Measurements from ENCODE around the gene VCAN. TPM values are rescaled to one million over a fixed set of nuclear protein-coding genes. Genes with fewer than 3 reads are reported as not detected.

The VCAN gene
- total and polyA plus RNA-seq, 10 donors = 1.8 to 442 (median 72.2) TPM

GRCh38 chr5:83568186-83568585 is 96.6 kb downstream of the VCAN start:
- 63 to 85% (median 75%) methylated on average over 2 of the region's 2 CpGs for WGBS, 5 donors
- no peak overlapping the region for H3K4me3 ChIP-seq
- peaks cover 0 to 6% (median 0%) of the 10 kb centered on the region in 7 donors for H3K27me3 ChIP-seq (replicated peaks in 1 of 7)
- TF ChIP-seq POLR2AphosphoS5 (IDR thresholded peaks at IDR 0.05) (no peak), CTCF (IDR thresholded peaks at IDR 0.05 in 8 of 11, conservative IDR thresholded peaks at IDR 0.05 in 3 of 11) (no peak), POLR2A (IDR thresholded peaks at IDR 0.05) (no peak)
- no peaks in the 10 kb centered on the region for H3K9me3 ChIP-seq
- intact Hi-C loops (cut with DNase I; ENCODE audit: low total_unique reads) = no loop called here
- H3K27ac ChIP-seq = no peak overlapping the region
- H3K4me1 ChIP-seq = no peaks in the 10 kb centered on the region
- H3K36me3 ChIP-seq = no peaks in the 10 kb centered on the region
- no peak for DNase-seq

DNA sequence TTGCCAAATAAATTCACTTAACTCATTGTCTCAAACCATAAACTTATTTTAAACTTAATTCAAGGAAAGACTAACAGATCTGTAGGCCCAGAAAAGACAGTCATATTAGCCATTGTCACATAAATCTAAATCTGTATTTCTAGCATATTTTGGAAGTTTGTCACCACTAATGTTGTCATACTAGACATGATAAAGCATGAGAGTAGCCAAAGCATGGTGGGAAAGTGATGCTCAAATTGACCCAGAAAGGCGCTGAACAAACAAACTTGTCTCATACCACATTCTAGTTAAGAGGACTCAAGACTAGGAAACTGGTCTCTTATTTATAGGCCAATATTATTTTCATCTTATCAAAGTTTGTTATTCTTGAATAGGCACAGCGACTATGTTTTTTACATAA is 99.4 kb downstream of the VCAN start:
- Histone ChIP-seq H3K27ac (no peak overlapping the region), H3K27me3 (replicated peaks in 1 of 7) (no peaks in the 10 kb centered on the region), H3K36me3 (no peaks in the 10 kb centered on the region), H3K9me3 (no peaks in the 10 kb centered on the region), H3K4me3 (no peak overlapping the region), H3K4me1 (no peaks in the 10 kb centered on the region)
- no peak for DNase-seq
- TF ChIP-seq POLR2AphosphoS5 (IDR thresholded peaks at IDR 0.05) (no peak), CTCF (IDR thresholded peaks at IDR 0.05 in 8 of 11, conservative IDR thresholded peaks at IDR 0.05 in 3 of 11) (no peak), POLR2A (IDR thresholded peaks at IDR 0.05) (no peak)
- intact Hi-C loops (cut with DNase I; ENCODE audit: low total_unique reads) = no loop called here
- WGBS, 5 donors = 89 to 98% (median 91%) methylated on average over 2 of the region's 2 CpGs

- DNase-seq = no peak
- Histone ChIP-seq H3K27me3 (replicated peaks in 1 of 7) (no peaks in the 10 kb centered on the region), H3K4me3 (no peak overlapping the region), H3K27ac (no peak overlapping the region), H3K9me3 (peaks cover 0 to 6% (median 0%) of the 10 kb centered on the region in 8 donors), H3K4me1 (no peaks in the 10 kb centered on the region), H3K36me3 (no peaks in the 10 kb centered on the region)
- 81 to 93% (median 84%) methylated on average over 5 of the region's 5 CpGs for WGBS, 5 donors
- intact Hi-C loops (cut with DNase I; ENCODE audit: low total_unique reads) = no loop called here
- no peak for TF ChIP-seq CTCF (IDR thresholded peaks at IDR 0.05 in 8 of 11, conservative IDR thresholded peaks at IDR 0.05 in 3 of 11)
- TF ChIP-seq POLR2AphosphoS5 (IDR thresholded peaks at IDR 0.05) = no peak
- no peak for TF ChIP-seq POLR2A (IDR thresholded peaks at IDR 0.05)
Measured at GRCh38 chr5:83572271-83572670, 100.7 kb downstream of the VCAN start.

DNA sequence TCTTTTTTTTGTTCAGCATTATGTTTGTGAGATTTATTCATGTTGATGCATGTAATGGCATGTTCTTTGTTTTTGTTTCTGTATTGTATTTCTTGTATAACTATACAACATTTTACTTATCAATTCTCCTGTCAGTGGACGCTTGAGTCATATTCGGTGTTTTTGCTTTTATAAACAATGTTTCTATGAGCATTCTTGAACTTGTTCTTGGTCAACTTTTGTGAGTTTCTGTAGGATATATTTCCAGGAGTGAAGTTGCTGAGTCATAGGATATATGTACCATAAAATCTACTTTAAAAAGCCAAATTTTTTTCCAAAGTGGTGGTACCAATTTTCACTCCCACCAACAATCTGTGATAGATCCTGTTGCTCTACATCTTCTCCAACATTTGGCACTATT is 104.8 kb downstream of the VCAN start:
- TF ChIP-seq CTCF (IDR thresholded peaks at IDR 0.05 in 8 of 11, conservative IDR thresholded peaks at IDR 0.05 in 3 of 11) (no peak), POLR2A (IDR thresholded peaks at IDR 0.05) (no peak), POLR2AphosphoS5 (IDR thresholded peaks at IDR 0.05) (no peak)
- 91 to 97% (median 96%) methylated on average over 2 of the region's 2 CpGs for WGBS, 5 donors
- no peaks in the 10 kb centered on the region for H3K4me1 ChIP-seq
- no peak overlapping the region for H3K4me3 ChIP-seq
- DNase-seq = no peak
- no peaks in the 10 kb centered on the region for H3K27me3 ChIP-seq (replicated peaks in 1 of 7)
- intact Hi-C loops (cut with DNase I; ENCODE audit: low total_unique reads) = no loop called here
- no peaks in the 10 kb centered on the region for H3K36me3 ChIP-seq
- no peak overlapping the region for H3K27ac ChIP-seq
- H3K9me3 ChIP-seq = peaks cover 0 to 6% (median 0%) of the 10 kb centered on the region in 8 donors

Data from spleen (tissue), 11 donors.